ENCODE results near the gene PDS5A.
"Not testable (repeated sequence)": the region's sequence is repeated elsewhere in the genome, so short reads cannot be mapped to it uniquely, and the experiment has no call there.

PDS5A gene

GRCh38 chr4:39893693-39894072, 84.0 kb downstream of the PDS5A start:
- no peak for DNase-seq

GRCh38 chr4:39892988-39893692, 84.6 kb downstream of the PDS5A start:
- DNase-seq = no peak

- DNase-seq = no peak
Measured at GRCh38 chr4:39889226-39889625, 88.5 kb downstream of the PDS5A start.

GRCh38 chr4:39888541-39888940, 89.2 kb downstream of the PDS5A start:
- DNase-seq = no peak

DNA sequence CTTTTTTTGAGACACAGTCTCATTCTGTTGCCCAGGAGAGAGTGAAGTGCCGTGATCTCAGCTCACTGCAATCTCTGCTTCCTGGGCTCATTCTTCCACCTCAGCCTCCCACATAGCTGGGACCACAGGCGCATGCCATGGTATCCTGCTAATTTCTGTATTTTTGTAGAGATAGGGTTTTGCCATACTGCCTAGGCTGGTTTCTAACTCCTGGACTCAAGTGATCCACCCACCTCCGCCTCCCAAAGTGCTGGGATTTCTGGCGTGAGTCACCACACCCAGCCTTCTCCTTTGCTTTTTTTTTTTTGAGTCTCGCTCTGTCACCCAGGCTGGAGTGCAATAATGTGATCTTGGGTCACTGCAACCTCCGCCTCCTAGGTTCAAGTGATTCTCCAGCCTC, 94.1 kb downstream of the PDS5A start:
- no peak for DNase-seq

- no peak for DNase-seq
Measured at GRCh38 chr4:39881789-39882188, 95.9 kb downstream of the PDS5A start.

DNA sequence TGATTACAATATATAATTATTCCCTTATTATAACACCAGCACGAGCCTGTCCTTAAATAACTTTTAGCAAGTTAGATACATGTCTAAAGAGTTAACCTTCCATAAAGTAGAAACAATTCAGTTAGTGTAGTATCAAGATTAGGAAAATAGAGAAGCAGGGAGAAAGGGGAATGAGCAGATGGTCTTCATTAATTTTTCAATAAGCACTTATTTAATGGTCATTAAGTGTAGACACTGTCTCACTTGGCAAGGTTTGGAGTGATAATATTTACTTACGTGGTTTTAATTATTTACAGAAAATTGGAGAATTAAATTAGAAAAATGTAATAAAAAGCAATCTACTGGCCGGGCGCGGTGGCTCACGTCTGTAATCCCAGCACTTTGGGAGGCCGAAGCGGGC, 99.7 kb downstream of the PDS5A start:
- DNase-seq = no peak

DNA sequence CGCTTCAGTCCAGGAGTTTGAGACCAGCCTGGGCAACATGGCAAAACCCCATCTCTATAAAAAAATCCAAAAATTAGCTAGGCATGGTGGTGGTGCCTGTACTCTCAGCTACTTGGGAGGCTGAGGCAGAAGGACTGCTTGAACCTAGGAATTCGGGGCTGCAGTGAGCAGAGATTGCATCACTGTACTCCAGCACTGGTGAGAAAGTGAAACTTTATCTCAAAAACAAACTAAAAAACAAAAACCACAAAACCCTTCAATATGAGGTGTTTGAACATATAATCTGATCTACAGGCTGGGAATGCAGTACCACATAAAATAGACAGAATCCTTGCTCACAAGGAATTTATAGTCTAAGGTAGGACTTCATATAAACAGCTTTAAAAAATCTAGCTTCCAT, 103.9 kb downstream of the PDS5A start:
- DNase-seq = no peak

GRCh38 chr4:39865280-39865679, 112.4 kb downstream of the PDS5A start:
- no peak for DNase-seq

GRCh38 chr4:39864391-39864790, 113.3 kb downstream of the PDS5A start:
- no peak for DNase-seq

DNA sequence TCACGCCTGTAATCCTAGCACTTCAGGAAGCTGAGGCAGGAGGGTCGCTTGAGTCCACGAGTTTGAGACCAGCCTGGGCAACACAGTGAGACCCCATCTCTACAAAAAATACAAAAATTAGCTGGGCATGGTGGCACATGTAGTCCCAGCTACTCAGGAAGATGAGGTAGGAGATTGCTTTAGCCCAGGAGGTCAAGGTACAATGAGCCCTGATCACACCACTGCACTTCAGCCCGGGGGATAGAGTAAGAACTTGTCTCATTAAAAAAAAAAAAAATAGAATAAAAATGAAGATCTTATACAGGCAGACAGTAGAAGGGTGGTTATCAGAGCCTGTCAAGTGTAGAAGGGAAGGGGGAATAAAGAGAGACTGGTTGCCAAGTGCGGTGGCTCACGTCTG, 116.9 kb downstream of the PDS5A start:
- DNase-seq = no peak

DNA sequence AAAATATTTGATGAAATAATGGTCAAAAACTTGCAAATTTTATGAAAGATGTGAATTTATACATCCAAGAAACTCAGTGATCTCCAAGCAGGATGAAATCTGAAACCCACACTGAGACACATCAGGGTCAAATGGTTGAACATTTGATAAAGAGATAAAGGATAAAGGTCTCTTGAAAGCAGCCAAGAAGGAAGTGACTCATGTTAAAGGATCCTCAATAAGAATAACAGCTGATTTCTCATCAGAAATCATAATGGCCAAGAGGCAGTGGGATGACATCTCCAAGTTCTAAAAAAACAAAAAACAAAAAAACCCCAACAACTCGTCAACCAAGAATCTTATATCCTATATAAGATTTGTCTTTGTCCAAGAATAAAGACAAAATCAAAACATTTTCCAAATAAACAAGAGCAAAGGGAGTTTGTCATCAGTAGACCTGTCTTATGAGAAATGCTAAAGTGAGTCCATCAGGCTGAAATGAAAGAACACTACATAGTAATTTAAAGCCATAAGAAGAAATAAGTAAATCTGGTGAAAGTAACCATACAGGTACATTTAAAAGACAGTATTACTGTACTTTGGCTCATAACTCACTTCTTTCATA, 121.7 kb downstream of the PDS5A start:
- no peak for DNase-seq

- no peak for DNase-seq
Measured at GRCh38 chr4:39852636-39853035, 125.1 kb downstream of the PDS5A start.

- no peak for DNase-seq
Measured at GRCh38 chr4:39850727-39851126, 127.0 kb downstream of the PDS5A start.

- DNase-seq = no peak
Measured at GRCh38 chr4:39846705-39847104, 131.0 kb downstream of the PDS5A start.

GRCh38 chr4:39846120-39846519, 131.6 kb downstream of the PDS5A start:
- no peak for DNase-seq

DNA sequence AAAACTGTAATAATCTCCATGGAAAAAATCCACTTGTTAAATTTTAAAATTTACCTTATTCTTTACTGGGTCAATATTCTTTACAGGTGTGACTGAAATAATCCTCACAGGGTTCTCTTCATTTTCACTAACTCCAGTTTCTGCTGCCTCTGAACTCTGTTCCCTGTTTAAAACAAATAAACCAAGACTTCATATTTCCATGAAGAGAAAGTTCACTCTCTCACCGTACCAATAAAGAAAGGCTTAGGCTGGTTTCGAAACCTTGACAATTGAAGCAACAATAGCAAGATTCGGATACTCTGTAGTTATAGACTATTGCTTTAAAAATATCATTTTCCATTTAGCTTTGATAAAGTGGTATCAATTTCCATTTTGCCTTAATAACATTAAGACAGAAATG, 135.8 kb downstream of the PDS5A start:
- DNase-seq = no peak

DNA sequence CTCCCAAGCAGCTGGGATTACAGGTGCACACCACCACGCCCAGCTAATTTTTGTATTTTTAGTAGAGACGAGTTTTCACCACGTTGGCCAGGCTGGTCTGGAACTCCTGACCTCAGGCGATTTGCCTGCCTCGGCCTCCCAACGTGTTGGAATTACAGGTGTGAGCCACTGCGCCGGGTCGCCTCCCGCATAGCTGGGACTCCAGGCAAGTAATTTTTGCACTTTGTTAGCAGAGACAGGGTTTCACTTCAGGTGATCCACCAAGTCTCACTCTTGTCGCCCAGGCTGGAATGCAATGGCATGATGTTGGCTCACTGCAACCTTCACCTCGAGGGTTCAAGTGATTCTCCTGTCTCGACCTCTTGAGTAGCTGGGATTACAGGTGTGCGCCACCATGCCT, 137.2 kb downstream of the PDS5A start:
- not testable (repeated sequence) for DNase-seq

- DNase-seq = no peak
Measured at GRCh38 chr4:39840027-39840426, 137.7 kb downstream of the PDS5A start.

DNA sequence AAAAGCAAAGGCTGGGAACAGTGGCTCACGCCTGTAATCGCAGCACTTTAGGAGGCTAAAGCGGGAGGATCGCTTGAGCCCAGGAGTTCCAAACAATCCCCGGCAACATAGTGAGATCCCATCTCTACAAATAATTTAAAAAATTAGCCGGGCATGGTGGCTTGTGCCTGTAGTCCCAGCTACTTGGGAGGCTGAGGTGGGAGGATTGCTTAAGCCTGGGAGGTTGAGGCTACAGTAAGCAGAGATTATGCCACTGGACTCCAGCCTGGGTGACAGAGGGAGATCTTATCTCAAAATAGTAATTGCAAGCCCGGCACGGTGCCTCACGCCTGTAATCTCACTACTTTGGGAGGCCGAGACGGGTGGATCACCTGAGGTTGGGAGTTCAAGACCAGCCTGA, 139.3 kb downstream of the PDS5A start:
- not testable (repeated sequence) for DNase-seq

DNA sequence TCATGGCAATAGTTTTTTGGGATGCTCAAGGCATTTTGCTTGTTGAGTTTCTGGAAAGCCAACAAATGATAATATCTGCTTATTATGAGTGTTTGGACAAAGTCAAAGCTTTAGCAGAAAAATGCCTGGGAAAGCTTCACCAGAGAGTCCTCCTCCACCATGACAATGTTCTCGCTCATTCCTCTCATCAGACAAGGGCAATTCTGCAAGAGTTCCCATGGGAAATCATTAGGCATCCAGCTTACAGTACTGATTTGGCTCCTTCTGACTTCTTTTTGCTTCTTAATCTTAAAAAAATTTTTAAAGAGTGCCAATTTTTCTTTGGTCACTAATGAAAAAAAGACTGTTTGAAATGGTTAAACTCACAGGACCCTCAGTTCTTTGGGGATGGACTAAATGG, 143.4 kb downstream of the PDS5A start:
- no peak for DNase-seq

GRCh38 chr4:39825741-39826231, 151.9 kb downstream of the PDS5A start:
- DNase-seq = no peak

GRCh38 chr4:39825090-39825489, 152.6 kb downstream of the PDS5A start:
- DNase-seq = no peak

DNA sequence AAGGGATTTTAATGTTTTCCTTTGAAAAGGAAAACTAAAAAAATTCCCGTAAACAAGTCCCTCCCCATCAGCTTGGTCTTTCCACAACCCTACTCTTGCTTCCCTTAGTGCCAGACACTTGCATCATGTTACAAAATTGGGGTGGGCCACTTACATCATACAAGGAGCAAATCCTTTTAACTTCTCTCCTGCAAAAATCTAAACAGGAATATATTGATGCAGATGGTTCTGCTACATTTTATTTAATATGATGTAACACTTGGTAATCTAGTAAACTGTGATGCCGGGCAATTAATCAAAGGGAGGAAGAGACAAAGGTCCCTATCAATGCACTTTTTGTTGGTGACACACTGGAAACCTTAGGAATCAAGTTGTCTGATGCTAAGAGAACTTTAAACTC, 154.5 kb downstream of the PDS5A start:
- DNase-seq = no peak

GRCh38 chr4:39822662-39823061, 155.0 kb downstream of the PDS5A start:
- no peak for DNase-seq

All from NCI-H1048 (cell line).